H1 (cell line): ENCODE data around the gene PLAC1. TPM values are rescaled to one million over a fixed set of nuclear protein-coding genes. Genes with fewer than 3 reads are reported as not detected.

Experiments used
- CTCF ChIA-PET: fragments of 300-600 bp; sonication (Branson Sonifier 250); formaldehyde crosslinking; loops from one replicate; lab custom pipeline; 2021; ENCODE audit not compliant: partially characterized antibody; lab: Charles Lee
- POLR2A ChIA-PET: fragments of 300-600 bp; sonication (Branson Sonifier 250); formaldehyde crosslinking; loops from one replicate; lab custom pipeline; 2021; ENCODE audit warnings: inconsistent platforms; ENCODE audit not compliant: partially characterized antibody; lab: Charles Lee
- DNase-seq, 2 experiments: peaks; one replicate each; pipeline versions ENCODE4 v3.0.0 to v3.0.0-alpha.2; 2010 to 2022; ENCODE audit warnings: low spot score in 2 of 2, low read depth in 1 of 2, mixed read lengths in 1 of 2
- FAIRE-seq: peaks from 2 replicates; lab custom pipeline; 2011; peaks lifted over from hg19 to GRCh38; lab: Jason Lieb, UNC
- H2AFZ ChIP-seq: 2 replicates; pipeline ENCODE4 v1.8.1; 2012; ENCODE audit warnings: low read length, inconsistent platforms
- H2AK5ac ChIP-seq: 2 replicates; pipeline ENCODE4 v1.6.1; 2013; ENCODE audit warnings: low read depth, low read length
- H2BK120ac ChIP-seq: replicated peaks from 2 replicates; pipeline ENCODE3; 2013; ENCODE audit warnings: low read depth, low read length, inconsistent platforms
- H2BK12ac ChIP-seq: 2 replicates; pipeline ENCODE4 v1.6.1; 2013; ENCODE audit warnings: low read depth, low read length
- H2BK15ac ChIP-seq: 2 replicates; pipeline ENCODE4 v1.6.1; 2013; ENCODE audit warnings: low read length
- H2BK20ac ChIP-seq: 2 replicates; pipeline ENCODE4 v1.6.1; 2013; ENCODE audit warnings: low read length
- H2BK5ac ChIP-seq: 2 replicates; pipeline ENCODE4 v1.6.1; 2013; ENCODE audit warnings: low read depth, low read length
- H3K14ac ChIP-seq: 2 replicates; pipeline ENCODE4 v1.6.1; 2013; ENCODE audit warnings: inconsistent platforms; ENCODE audit not compliant: insufficient read length
- H3K18ac ChIP-seq: 2 replicates; pipeline ENCODE4 v1.6.1; 2013; ENCODE audit warnings: low read length; ENCODE audit errors: extremely low read depth
- H3K23ac ChIP-seq: 2 replicates; pipeline ENCODE4 v1.6.1; 2013; ENCODE audit warnings: inconsistent platforms; ENCODE audit not compliant: insufficient read length
- H3K23me2 ChIP-seq: 2 replicates; pipeline ENCODE4 v1.6.1; 2013; ENCODE audit warnings: low read depth, low read length
- H3K27ac ChIP-seq: 2 replicates; pipeline ENCODE4 v1.6.1; 2011; ENCODE audit warnings: low read depth, low read length, inconsistent platforms
- H3K27me3 ChIP-seq, 4 experiments: replicated peaks in 1 of 4; 1 replicate in 1 of 4; 2 replicates in 3 of 4; pipeline versions ENCODE4 v1.6.1 to v1.8.1; 2011 to 2013; ENCODE audit warnings: low read length in 3 of 4, mild to moderate bottlenecking in 3 of 4, inconsistent platforms in 2 of 4, mixed read lengths in 2 of 4, moderate library complexity in 1 of 4; ENCODE audit not compliant: control insufficient read depth in 3 of 4, insufficient read depth in 3 of 4; ENCODE audit errors: extremely low read depth in 1 of 4
- H3K36me3 ChIP-seq, 4 experiments: 2 replicates each; pipeline versions ENCODE4 v1.6.1 to v1.8.1; 2011 to 2013; ENCODE audit warnings: mild to moderate bottlenecking in 4 of 4, low read length in 3 of 4, moderate library complexity in 2 of 4, control low read depth in 1 of 4, inconsistent platforms in 1 of 4; ENCODE audit not compliant: insufficient read depth in 4 of 4, control insufficient read depth in 2 of 4
- H3K4ac ChIP-seq: replicated peaks from 2 replicates; pipeline ENCODE3; 2013; ENCODE audit warnings: low read length, low read depth, mixed read lengths, inconsistent platforms; ENCODE audit not compliant: insufficient read length
- H3K4me1 ChIP-seq, 4 experiments: replicated peaks in 1 of 4; 1 replicate in 1 of 4; 2 replicates in 3 of 4; pipeline versions ENCODE4 v1.6.1 to v1.8.1; 2011 to 2013; ENCODE audit warnings: low read length in 3 of 4, inconsistent platforms in 2 of 4, mixed read lengths in 1 of 4; ENCODE audit not compliant: insufficient read depth in 4 of 4, control insufficient read depth in 3 of 4
- H3K4me2 ChIP-seq, 2 experiments: 2 replicates each; pipeline versions ENCODE4 v1.6.1 to v1.8.1; 2011 to 2013; ENCODE audit warnings: low read depth in 2 of 2, low read length in 2 of 2, control low read depth in 1 of 2, inconsistent platforms in 1 of 2, mild to moderate bottlenecking in 1 of 2; ENCODE audit not compliant: insufficient read depth in 1 of 2
- H3K4me3 ChIP-seq, 4 experiments: fragments of 200-600, 300-600 bp in 1 of 4; sonication (generic), shearing (Covaris generic), sonication (Bioruptor Twin) in 1 of 4; 2 replicates each; pipeline versions ENCODE4 v1.5.1 to v1.8.1; 2011 to 2016; ENCODE audit warnings: low read length in 4 of 4, low read depth in 3 of 4, control low read depth in 2 of 4, inconsistent platforms in 2 of 4, mild to moderate bottlenecking in 2 of 4, mixed read lengths in 1 of 4, moderate library complexity in 1 of 4; ENCODE audit not compliant: insufficient read depth in 2 of 4; ENCODE audit errors: extremely low read depth in 1 of 4
- H3K56ac ChIP-seq: replicated peaks from 2 replicates; pipeline ENCODE3; 2013; ENCODE audit warnings: low read depth, mild to moderate bottlenecking, mixed read lengths, low read length, inconsistent platforms; ENCODE audit not compliant: insufficient read length
- H3K79me1 ChIP-seq: 2 replicates; pipeline ENCODE4 v1.6.1; 2013; ENCODE audit warnings: low read depth, low read length, control low read depth
- H3K79me2 ChIP-seq, 2 experiments: 2 replicates each; pipeline versions ENCODE4 v1.6.1 to v1.8.1; 2012 to 2013; ENCODE audit warnings: low read length in 2 of 2, mild to moderate bottlenecking in 2 of 2, inconsistent platforms in 1 of 2; ENCODE audit not compliant: insufficient read depth in 2 of 2, control insufficient read depth in 1 of 2
- H3K9ac ChIP-seq, 4 experiments: replicated peaks in 1 of 4; 1 replicate in 1 of 4; 2 replicates in 3 of 4; pipeline versions ENCODE4 v1.6.1 to v1.8.1; 2011 to 2013; ENCODE audit warnings: low read depth in 3 of 4, low read length in 3 of 4, control low read depth in 2 of 4, mild to moderate bottlenecking in 2 of 4, moderate library complexity in 2 of 4, inconsistent platforms in 1 of 4; ENCODE audit errors: extremely low read depth in 1 of 4
- H3K9me3 ChIP-seq, 2 experiments: 2 replicates each; pipeline versions ENCODE4 v1.6.1 to v1.8.1; 2012 to 2013; ENCODE audit warnings: mild to moderate bottlenecking in 2 of 2, moderate library complexity in 2 of 2, control low read depth in 1 of 2, inconsistent platforms in 1 of 2, low read depth in 1 of 2, low read length in 1 of 2, mixed read lengths in 1 of 2; ENCODE audit not compliant: insufficient read depth in 2 of 2
- H4K20me1 ChIP-seq, 2 experiments: replicated peaks in 1 of 2; 2 replicates each; pipeline versions ENCODE3 to v1.8.1; 2011 to 2013; ENCODE audit warnings: inconsistent platforms in 2 of 2, low read length in 2 of 2, mild to moderate bottlenecking in 1 of 2; ENCODE audit not compliant: insufficient read depth in 2 of 2, control insufficient read depth in 1 of 2
- H4K5ac ChIP-seq: 2 replicates; pipeline ENCODE4 v1.6.1; 2013; ENCODE audit warnings: low read length, low read depth, mixed read lengths, inconsistent platforms; ENCODE audit not compliant: insufficient read length
- H4K8ac ChIP-seq: 2 replicates; pipeline ENCODE4 v1.8.0; 2013; ENCODE audit warnings: mild to moderate bottlenecking, moderate library complexity, low read length, inconsistent platforms; ENCODE audit not compliant: insufficient read depth; ENCODE audit errors: extremely low read depth
- H4K91ac ChIP-seq: replicated peaks from 2 replicates; pipeline ENCODE3; 2013; ENCODE audit warnings: low read length, mixed read lengths, inconsistent platforms; ENCODE audit not compliant: insufficient read length
- CHD1 ChIP-seq: IDR thresholded peaks from 2 replicates; pipeline ENCODE4 v1.6.1; 2012; ENCODE audit warnings: low read depth, low read length, improper control_type of control experiment
- CREB1 ChIP-seq: IDR thresholded peaks from 2 replicates; pipeline ENCODE4 v1.6.1; 2012; ENCODE audit warnings: inconsistent platforms
- CTBP2 ChIP-seq: IDR thresholded peaks from 2 replicates; pipeline ENCODE4 v1.7.0; 2011; ENCODE audit warnings: borderline replicate concordance, mild to moderate bottlenecking, moderate library complexity, mixed read lengths, low read length; ENCODE audit not compliant: insufficient read depth, insufficient read length
- EP300 ChIP-seq, 2 experiments: IDR thresholded peaks; 1 replicate in 1 of 2; 2 replicates in 1 of 2; pipeline ENCODE4 v1.6.1; 2011 to 2012; ENCODE audit warnings: low read depth in 2 of 2, low read length in 2 of 2, mild to moderate bottlenecking in 2 of 2, borderline replicate concordance in 1 of 2, inconsistent platforms in 1 of 2, moderate library complexity in 1 of 2
- HDAC6 ChIP-seq: IDR thresholded peaks from one replicate; pipeline ENCODE4 v1.7.1; 2012; ENCODE audit warnings: low read depth, mild to moderate bottlenecking, inconsistent platforms, low read length, moderate library complexity
- JUN ChIP-seq: IDR thresholded peaks from 2 replicates; pipeline ENCODE4 v1.6.1; 2011; ENCODE audit warnings: low read depth, mild to moderate bottlenecking, improper control_type of control experiment, low read length
- KDM1A ChIP-seq: fragments of 200-600, 300-600 bp; sonication (generic); IDR thresholded peaks from 2 replicates; pipeline ENCODE4 v1.7.1; 2016; ENCODE audit warnings: mild to moderate bottlenecking, low read length, borderline replicate concordance
- MAX ChIP-seq: IDR thresholded peaks from 2 replicates; pipeline ENCODE4 v1.6.1; 2012; ENCODE audit warnings: inconsistent platforms
- NRF1 ChIP-seq: IDR thresholded peaks from 2 replicates; pipeline ENCODE4 v1.6.1; 2011; ENCODE audit warnings: mild to moderate bottlenecking, low read depth, low read length, improper control_type of control experiment
- RFX5 ChIP-seq: IDR thresholded peaks from 2 replicates; pipeline ENCODE4 v1.6.1; 2011; ENCODE audit warnings: low read depth, low read length, improper control_type of control experiment, borderline replicate concordance
- RNF2 ChIP-seq: fragments of 200-900, 300-1000 bp; sonication (generic); IDR thresholded peaks from 2 replicates; pipeline ENCODE4 v1.7.1; 2016; ENCODE audit warnings: borderline replicate concordance, low read depth, mild to moderate bottlenecking, antibody characterized with exemption, low read length; ENCODE audit not compliant: poor library complexity, severe bottlenecking; ENCODE audit errors: missing control alignments
- YY1 ChIP-seq: IDR thresholded peaks from 2 replicates; pipeline ENCODE4 v1.6.1; 2011; ENCODE audit warnings: low read depth, mild to moderate bottlenecking, low read length
- WGBS, 2 experiments: shearing (Covaris generic) in 1 of 2; methylation state at CpG; one replicate each; pipeline versions ENCODE4 v1.1.6 to v1.1.7; 2013 to 2015; ENCODE audit warnings: low lambda C conversion rate in 2 of 2, mixed read lengths in 2 of 2, inconsistent platforms in 1 of 2, low coverage in 1 of 2, missing lambda C conversion rate in 1 of 2; ENCODE audit not compliant: insufficient replicate concordance in 2 of 2, insufficient coverage in 1 of 2, insufficient read length in 1 of 2; ENCODE audit errors: extremely low coverage in 1 of 2, missing lambda C conversion rate in 1 of 2; 5-methylcytosine and 5-hydroxymethylcytosine counted together
- polyA plus RNA-seq, 7 experiments: library from polyadenylated mRNA; depleted of rRNA in 3 of 7; stranded (reverse) in 5 of 7; unstranded in 2 of 7; fragments of >200 nt in 5 of 7; fragments of 200-250 nt in 2 of 7; gene quantifications; 1 replicate in 5 of 7; 2 replicates in 1 of 7; 4 replicates in 1 of 7; pipeline versions ENCODE4 v1.2.1 to v1.2.3, GENCODE V29; 2011 to 2013; ENCODE audit warnings: missing spikeins in 2 of 7, mixed read lengths in 2 of 7
- total RNA-seq: library from RNA; stranded (reverse); fragmentation: NEBNext Ultra II Directional; extraction: Animal tissue kit (Norgen Biotek cat#: 25700); gene quantifications from 2 replicates; pipeline ENCODE4 v1.2.1, GENCODE V29; 2021

PLAC1 gene
- total and polyA plus RNA-seq, 2 of the 8 experiments (the other 6 are each of a cell fraction or from before 2014, with no cell fraction given), result 1.8 TPM; not detected in 1

GRCh38 chrX:134694333-134695322 is 36.4 kb upstream of the PLAC1 start:
- H3K27me3 ChIP-seq, result no peaks in the 10 kb centered on the region
- no peak overlapping the region for H2AK5ac ChIP-seq
- no peak overlapping the region for H2AFZ ChIP-seq
- no peak overlapping the region for H4K91ac ChIP-seq
- H2BK12ac ChIP-seq, result no peak overlapping the region
- no peak overlapping the region for H2BK15ac ChIP-seq
- no peak for DNase-seq
- H4K5ac ChIP-seq, result no peak overlapping the region
- no peak overlapping the region for H2BK5ac ChIP-seq
- no peaks in the 10 kb centered on the region for H3K23me2 ChIP-seq
- FAIRE-seq, result no peak
- no peak overlapping the region for H3K23ac ChIP-seq
- no peaks in the 10 kb centered on the region for H3K36me3 ChIP-seq
- WGBS, 2 experiments, result 95% methylated on average over 5 of the region's 5 CpGs; no CpG with 5 or more reads in 1 of the 2 experiments
- no peak overlapping the region for H4K8ac ChIP-seq
- H3K27ac ChIP-seq, result no peak overlapping the region
- no peak overlapping the region for H3K4me2 ChIP-seq
- ChIA-PET CTCF (no interaction called here), POLR2A (no interaction called here)
- H4K20me1 ChIP-seq, result no peaks in the 10 kb centered on the region
- H3K9me3 ChIP-seq, result no peaks in the 10 kb centered on the region
- H3K9ac ChIP-seq, result no peak overlapping the region
- no peak overlapping the region for H3K56ac ChIP-seq
- no peaks in the 10 kb centered on the region for H3K79me2 ChIP-seq
- H3K18ac ChIP-seq, result no peak overlapping the region
- no peaks in the 10 kb centered on the region for H3K79me1 ChIP-seq
- no peak overlapping the region for H2BK120ac ChIP-seq
- no peaks in the 10 kb centered on the region for H3K4me1 ChIP-seq
- H3K4ac ChIP-seq, result no peak overlapping the region
- no peak overlapping the region for H2BK20ac ChIP-seq
- no peak overlapping the region for H3K4me3 ChIP-seq
- H3K14ac ChIP-seq, result no peak overlapping the region
- TF ChIP-seq YY1 (no peak), HDAC6 (no peak), EP300 (IDR thresholded peaks at IDR 0.05; ENCODE audit: borderline replicate concordance in 1 of 2, low read depth in 2 of 2, low read length in 2 of 2) (no peak), CREB1 (no peak), CHD1 (no peak), NRF1 (no peak), MAX (no peak), RNF2 (no peak), JUN (no peak), RFX5 (no peak), KDM1A (no peak), CTBP2 (no peak)
